Right atrium auricular region (tissue), 2 donors: ENCODE results near the gene PPP1R3E. TPM values are rescaled to one million over a fixed set of nuclear protein-coding genes. Genes with fewer than 3 reads are reported as not detected.
A peak's percentile ranks its signal among the peaks of the same experiment; 100 is the strongest.

Experiments used
- DNase-seq: peaks from one replicate; pipeline ENCODE4 v3.0.0-alpha.2; 2019; ENCODE audit warnings: low spot score
- H3K27ac ChIP-seq, 2 donors: fragments of 200-600 bp; sonication (generic); 1 replicate in 1 of 2; 2 replicates in 1 of 2; pipeline ENCODE4 v1.5.1; 2016 to 2019
- H3K27me3 ChIP-seq, 2 donors: fragments of 200-600 bp; sonication (generic); one replicate each; pipeline versions ENCODE4 v1.5.1 to v1.6.0; 2017 to 2019
- H3K36me3 ChIP-seq: fragments of 200-600 bp; sonication (generic); one replicate; pipeline ENCODE4 v1.5.1; 2016
- H3K4me1 ChIP-seq, 2 donors: fragments of 200-600 bp; sonication (generic); one replicate each; pipeline versions ENCODE4 v1.5.1 to v1.6.0; 2017 to 2019
- H3K4me3 ChIP-seq, 2 donors: fragments of 200-600 bp; sonication (generic); 1 replicate in 1 of 2; 2 replicates in 1 of 2; pipeline ENCODE4 v1.5.1; 2017 to 2019; ENCODE audit warnings: mild to moderate bottlenecking in 1 of 2, moderate library complexity in 1 of 2
- H3K9me3 ChIP-seq, 2 donors: fragments of 200-600 bp; sonication (generic); one replicate each; pipeline ENCODE4 v1.5.1; 2019
- CTCF ChIP-seq, 2 donors: fragments of 200-600 bp; sonication (generic); IDR thresholded peaks; one replicate each; pipeline ENCODE4 v1.5.1; 2019; ENCODE audit warnings: antibody characterized with exemption in 2 of 2
- total RNA-seq, 2 donors: library from RNA; depleted of rRNA; stranded (reverse); fragments of >200 nt; gene quantifications; one replicate each; pipeline ENCODE4 v1.1.0, GENCODE V29; 2016

Gene PPP1R3E, protein sequence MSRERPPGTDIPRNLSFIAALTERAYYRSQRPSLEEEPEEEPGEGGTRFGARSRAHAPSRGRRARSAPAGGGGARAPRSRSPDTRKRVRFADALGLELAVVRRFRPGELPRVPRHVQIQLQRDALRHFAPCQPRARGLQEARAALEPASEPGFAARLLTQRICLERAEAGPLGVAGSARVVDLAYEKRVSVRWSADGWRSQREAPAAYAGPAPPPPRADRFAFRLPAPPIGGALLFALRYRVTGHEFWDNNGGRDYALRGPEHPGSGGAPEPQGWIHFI
- total RNA-seq = 1 to 10 TPM; 2.7 to 3.9 TPM

- Histone ChIP-seq H3K27ac (peak within 1 kb of the TSS; percentile 97 to 99), H3K4me1 (peaks cover 0 to 52% of the 10 kb centered on the region in 2 donors), H3K36me3 (no peaks in the 10 kb centered on the region), H3K4me3 (peak within 1 kb of the TSS; percentile 61 to 82), H3K9me3 (no peaks in the 10 kb centered on the region), H3K27me3 (no peaks in the 10 kb centered on the region)
- TF ChIP-seq CTCF (IDR thresholded peaks at IDR 0.05) = no peak
- DNase-seq = peak; percentile 66
Measured at GRCh38 chr14:23302290-23303225, at the start of gene PPP1R3E. Gene PPP1R3E, minus strand, starts transcription at chr14:23302859. Its CDS starts 283 bp downstream, at chr14:23302576.

- H3K4me3 ChIP-seq = peak overlapping the region; percentile 55 to 61
- H3K36me3 ChIP-seq = no peaks in the 10 kb centered on the region
- no peaks in the 10 kb centered on the region for H3K9me3 ChIP-seq
- peaks cover 0 to 20% of the 10 kb centered on the region in 2 donors for H3K4me1 ChIP-seq
- TF ChIP-seq CTCF (IDR thresholded peaks at IDR 0.05) = no peak
- H3K27ac ChIP-seq = peak overlapping the region; percentile 56 to 71
- no peaks in the 10 kb centered on the region for H3K27me3 ChIP-seq
- no peak for DNase-seq
Measured at GRCh38 chr14:23351681-23352505, 49.2 kb upstream of the PPP1R3E start.

GRCh38 chr14:23349156-23349845 lies 46.6 kb upstream of the PPP1R3E start:
- Histone ChIP-seq H3K36me3 (no peaks in the 10 kb centered on the region), H3K4me3 (no peak overlapping the region), H3K27ac (no peak overlapping the region), H3K27me3 (no peaks in the 10 kb centered on the region), H3K4me1 (peaks cover 0 to 28% of the 10 kb centered on the region in 2 donors), H3K9me3 (no peaks in the 10 kb centered on the region)
- no peak for TF ChIP-seq CTCF (IDR thresholded peaks at IDR 0.05)
- no peak for DNase-seq

DNA sequence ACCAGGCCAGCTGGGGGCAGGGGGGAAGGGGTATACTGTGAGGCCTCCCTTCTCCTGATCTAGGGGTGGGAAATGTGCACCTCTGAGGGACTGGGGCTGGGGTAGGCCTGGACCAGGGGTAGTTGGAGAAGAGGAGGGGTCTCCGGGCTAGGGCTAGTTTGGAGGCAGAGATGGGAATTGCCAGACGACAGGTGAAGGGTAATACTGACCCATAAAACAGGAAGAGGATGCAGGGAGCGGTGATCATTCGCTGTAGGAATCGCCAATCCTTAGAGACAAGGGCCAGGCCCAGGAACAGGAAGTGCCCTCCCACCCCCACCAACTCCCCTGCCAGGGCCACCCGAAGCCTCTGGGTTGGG lies 45.6 kb upstream of the PPP1R3E start:
- no peaks in the 10 kb centered on the region for H3K36me3 ChIP-seq
- no peaks in the 10 kb centered on the region for H3K9me3 ChIP-seq
- no peaks in the 10 kb centered on the region for H3K27me3 ChIP-seq
- TF ChIP-seq CTCF (IDR thresholded peaks at IDR 0.05) = no peak
- H3K27ac ChIP-seq = no peak overlapping the region
- no peak for DNase-seq
- no peak overlapping the region for H3K4me3 ChIP-seq
- H3K4me1 ChIP-seq = peaks cover 0 to 27% of the 10 kb centered on the region in 2 donors
